ENCODE measurements around the gene CKAP4. TPM values are rescaled to one million over a fixed set of nuclear protein-coding genes. Genes with fewer than 3 reads are reported as not detected.

CKAP4 gene
- total and polyA plus RNA-seq, 10 of the 15 experiments (the other 5 are each of a cell fraction or from before 2014, with no cell fraction given) = 0.39 to 23.6 (median 11.1) TPM

DNA sequence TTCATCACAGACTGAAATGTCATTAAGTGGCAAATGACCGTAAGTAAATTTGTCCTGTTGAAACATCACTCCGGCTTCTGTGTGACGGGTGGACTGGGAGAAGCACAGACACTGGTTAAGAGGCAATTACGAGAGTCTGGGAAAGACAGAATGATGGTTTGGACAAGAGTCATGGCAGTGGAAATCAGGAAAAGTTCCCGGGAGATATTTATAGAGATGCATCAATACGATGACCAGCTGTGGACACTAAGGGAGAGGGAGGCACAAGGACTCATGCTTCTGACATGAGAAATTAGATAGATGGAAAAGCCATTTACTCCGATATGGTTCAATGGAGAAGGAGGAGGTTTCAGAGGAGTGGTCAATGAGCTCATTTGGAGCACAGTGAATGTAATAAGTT, 27.3 kb downstream of the CKAP4 start:
- no peak overlapping the region for H3K9ac ChIP-seq (ENCODE audit: control insufficient read depth, insufficient read depth, low read length)
- ATAC-seq = no peak
- TF ChIP-seq BCL11A (IDR thresholded peaks at IDR 0.05; ENCODE audit: low read depth, low read length) (no peak), NFXL1 (IDR thresholded peaks at IDR 0.05; ENCODE audit: borderline replicate concordance) (no peak), KLF5 (IDR thresholded peaks at IDR 0.05; ENCODE audit: partially characterized antibody) (no peak), FOXK2 (IDR thresholded peaks at IDR 0.05) (no peak), PAX5 (IDR thresholded peaks at IDR 0.05; ENCODE audit: borderline replicate concordance, low read depth, low read length) (no peak), CHD4 (IDR thresholded peaks at IDR 0.05) (no peak), RAD21 (IDR thresholded peaks at IDR 0.05; ENCODE audit: insufficient read depth, low read depth, low read length) (no peak), ZNF622 (IDR thresholded peaks at IDR 0.05) (no peak), SPI1 (IDR thresholded peaks at IDR 0.05; ENCODE audit: borderline replicate concordance, insufficient read depth, low read depth, low read length) (no peak), POLR2A (IDR thresholded peaks at IDR 0.05; ENCODE audit: low read depth, low read length) (no peak), ZNF274 (IDR thresholded peaks at IDR 0.05; ENCODE audit: insufficient read depth, insufficient read length) (no peak)
- TF ChIP-seq, protein P1, sequence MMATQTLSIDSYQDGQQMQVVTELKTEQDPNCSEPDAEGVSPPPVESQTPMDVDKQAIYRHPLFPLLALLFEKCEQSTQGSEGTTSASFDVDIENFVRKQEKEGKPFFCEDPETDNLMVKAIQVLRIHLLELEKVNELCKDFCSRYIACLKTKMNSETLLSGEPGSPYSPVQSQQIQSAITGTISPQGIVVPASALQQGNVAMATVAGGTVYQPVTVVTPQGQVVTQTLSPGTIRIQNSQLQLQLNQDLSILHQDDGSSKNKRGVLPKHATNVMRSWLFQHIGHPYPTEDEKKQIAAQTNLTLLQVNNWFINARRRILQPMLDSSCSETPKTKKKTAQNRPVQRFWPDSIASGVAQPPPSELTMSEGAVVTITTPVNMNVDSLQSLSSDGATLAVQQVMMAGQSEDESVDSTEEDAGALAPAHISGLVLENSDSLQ (IDR thresholded peaks at IDR 0.05) = no peak
- in situ Hi-C loops (cut with MboI) = loop anchor here (5.0 kb wide), 1 partner anchor 798 kb away; no protein-coding TSS in a partner anchor
- H2AFZ ChIP-seq (ENCODE audit: control insufficient read depth, low read depth, low read length) = no peak overlapping the region
- H4K20me1 ChIP-seq (ENCODE audit: control insufficient read depth, insufficient read depth) = no peaks in the 10 kb centered on the region
- H3K27ac ChIP-seq (ENCODE audit: control insufficient read depth, insufficient read depth) = no peak overlapping the region
- no peak for FAIRE-seq
- POLR2A ChIA-PET = interaction anchor here (0.5 kb wide), 1 partner anchor 1111 kb away, joined by 3 read pairs; no protein-coding TSS in a partner anchor
- no peak overlapping the region for H3K4me2 ChIP-seq (ENCODE audit: control insufficient read depth, insufficient read depth)
- H3K27me3 ChIP-seq (replicated peaks in 1 of 2; ENCODE audit: control insufficient read depth in 2 of 2, insufficient read depth in 2 of 2, low read length in 1 of 2) = no peaks in the 10 kb centered on the region
- H3K9me3 ChIP-seq (replicated peaks; ENCODE audit: control insufficient read depth, insufficient read depth, low read length) = no peaks in the 10 kb centered on the region
- RAD21 ChIA-PET (ENCODE audit: unreplicated experiment) = no interaction called here
- H3K4me3 ChIP-seq = no peak overlapping the region
- no peak for DNase-seq (ENCODE audit: low read depth, low spot score)
- 30% methylated on average over 7 of the region's 7 CpGs for WGBS (ENCODE audit: insufficient coverage, insufficient replicate concordance, low lambda C conversion rate, missing lambda C conversion rate)
- H3K79me2 ChIP-seq (ENCODE audit: control insufficient read depth, insufficient read depth, low read length) = no peaks in the 10 kb centered on the region
- H3K4me1 ChIP-seq (ENCODE audit: control insufficient read depth, insufficient read depth, low read length) = no peaks in the 10 kb centered on the region
- no TSS peak for BruUV-seq (replicated peaks)
- intact Hi-C loops (cut with micrococcal nuclease; ENCODE audit: unreplicated experiment) = loop anchor here (10.0 kb wide), 1 partner anchor 694 kb away; no protein-coding TSS in a partner anchor
- SMC1A ChIA-PET (ENCODE audit: uncharacterized antibody, unreplicated experiment) = interaction anchor here (1.1 kb wide), 1 partner anchor 800 kb away, joined by 3 read pairs; no protein-coding TSS in a partner anchor
- H3K36me3 ChIP-seq (ENCODE audit: control insufficient read depth in 2 of 2, insufficient read depth in 2 of 2, low read length in 1 of 2) = no peaks in the 10 kb centered on the region
- CTCF ChIA-PET = interaction anchor here (2.5 kb wide), 1 partner anchor 62 kb away, joined by 6 read pairs; no protein-coding TSS in a partner anchor
